ENCODE results near the gene SDK1.
"Not testable (repeated sequence)": the region's sequence is repeated elsewhere in the genome, so short reads cannot be mapped to it uniquely, and the experiment has no call there.

Gene SDK1

GRCh38 chr7:3914051-3914775 lies 613.2 kb downstream of the SDK1 start:
- no peak for DNase-seq (ENCODE audit: low read depth, low spot score)

GRCh38 chr7:3915337-3915878 lies 614.4 kb downstream of the SDK1 start:
- DNase-seq (ENCODE audit: low read depth, low spot score) = no peak

- DNase-seq (ENCODE audit: low read depth, low spot score) = peak; percentile 33
Measured at GRCh38 chr7:3916146-3916545, 615.1 kb downstream of the SDK1 start.

- DNase-seq (ENCODE audit: low read depth, low spot score) = no peak
Measured at GRCh38 chr7:3917436-3917835, 616.4 kb downstream of the SDK1 start.

- no peak for DNase-seq (ENCODE audit: low read depth, low spot score)
Measured at GRCh38 chr7:3918576-3918975, 617.5 kb downstream of the SDK1 start.

GRCh38 chr7:3922175-3922635 lies 621.2 kb downstream of the SDK1 start:
- DNase-seq (ENCODE audit: low read depth, low spot score) = peak; percentile 94

- DNase-seq (ENCODE audit: low read depth, low spot score) = no peak
Measured at GRCh38 chr7:3923307-3923918, 622.4 kb downstream of the SDK1 start.

- DNase-seq (ENCODE audit: low read depth, low spot score) = no peak
Measured at GRCh38 chr7:3924277-3924676, 623.2 kb downstream of the SDK1 start.

- DNase-seq (ENCODE audit: low read depth, low spot score) = peak; percentile 63
Measured at GRCh38 chr7:3927446-3928110, 626.5 kb downstream of the SDK1 start.

GRCh38 chr7:3928727-3929515 lies 627.9 kb downstream of the SDK1 start:
- DNase-seq (ENCODE audit: low read depth, low spot score) = no peak

GRCh38 chr7:3931843-3932242 lies 630.8 kb downstream of the SDK1 start:
- DNase-seq (ENCODE audit: low read depth, low spot score) = no peak

- no peak for DNase-seq (ENCODE audit: low read depth, low spot score)
Measured at GRCh38 chr7:3937146-3937545, 636.1 kb downstream of the SDK1 start.

GRCh38 chr7:3937605-3938004 lies 636.6 kb downstream of the SDK1 start:
- DNase-seq (ENCODE audit: low read depth, low spot score) = no peak

- DNase-seq (ENCODE audit: low read depth, low spot score) = not testable (repeated sequence)
Measured at GRCh38 chr7:3941706-3942105, 640.7 kb downstream of the SDK1 start.

- no peak for DNase-seq (ENCODE audit: low read depth, low spot score)
Measured at GRCh38 chr7:3942276-3942675, 641.2 kb downstream of the SDK1 start.

GRCh38 chr7:3942816-3943745 lies 642.0 kb downstream of the SDK1 start:
- DNase-seq (ENCODE audit: low read depth, low spot score) = peak; percentile 26

GRCh38 chr7:3943779-3944520 lies 642.9 kb downstream of the SDK1 start:
- no peak for DNase-seq (ENCODE audit: low read depth, low spot score)

GRCh38 chr7:3949242-3949640 lies 648.2 kb downstream of the SDK1 start:
- DNase-seq (ENCODE audit: low read depth, low spot score) = no peak

GRCh38 chr7:3950249-3950648 lies 649.2 kb downstream of the SDK1 start:
- no peak for DNase-seq (ENCODE audit: low read depth, low spot score)

Measured in astrocyte of the hippocampus (primary cell).